ENCODE measurements around the gene KCNMA1. TPM values are rescaled to one million over a fixed set of nuclear protein-coding genes. Genes with fewer than 3 reads are reported as not detected.

Gene KCNMA1
- total and polyA plus RNA-seq, 10 of the 15 experiments (the other 5 are each of a cell fraction or from before 2014, with no cell fraction given), result 8.5 to 77.0 (median 21.3) TPM

DNA sequence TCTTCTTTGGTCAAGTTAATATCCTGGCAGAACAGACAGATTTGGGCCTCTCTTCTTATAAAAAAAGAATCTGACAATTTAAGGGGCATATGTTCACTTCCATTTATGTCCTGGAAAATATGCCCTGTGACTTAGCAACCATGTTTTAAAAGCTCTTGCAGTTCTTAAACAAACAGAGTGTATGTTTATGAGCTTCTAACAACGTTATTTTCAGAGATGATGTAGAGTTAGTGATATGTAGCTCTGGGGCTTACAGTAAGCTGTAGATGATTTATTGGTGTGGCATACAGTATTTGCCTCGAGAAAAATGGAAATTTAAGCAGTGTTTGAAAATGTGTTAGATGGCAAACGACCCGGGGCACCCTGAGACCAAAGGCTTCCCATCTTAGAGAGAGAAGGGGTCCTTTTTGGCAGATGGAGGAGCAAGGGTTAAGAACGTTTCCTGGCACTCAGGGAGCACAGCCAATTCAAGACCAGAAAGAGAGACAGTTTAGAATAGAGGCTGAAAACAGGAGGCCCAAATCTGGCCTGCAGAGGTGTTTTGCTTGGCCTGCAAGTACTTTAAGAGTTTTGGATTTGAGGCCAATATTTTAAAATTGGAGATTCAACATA is 397.5 kb downstream of the KCNMA1 start (continued):
- TF ChIP-seq, protein P1, sequence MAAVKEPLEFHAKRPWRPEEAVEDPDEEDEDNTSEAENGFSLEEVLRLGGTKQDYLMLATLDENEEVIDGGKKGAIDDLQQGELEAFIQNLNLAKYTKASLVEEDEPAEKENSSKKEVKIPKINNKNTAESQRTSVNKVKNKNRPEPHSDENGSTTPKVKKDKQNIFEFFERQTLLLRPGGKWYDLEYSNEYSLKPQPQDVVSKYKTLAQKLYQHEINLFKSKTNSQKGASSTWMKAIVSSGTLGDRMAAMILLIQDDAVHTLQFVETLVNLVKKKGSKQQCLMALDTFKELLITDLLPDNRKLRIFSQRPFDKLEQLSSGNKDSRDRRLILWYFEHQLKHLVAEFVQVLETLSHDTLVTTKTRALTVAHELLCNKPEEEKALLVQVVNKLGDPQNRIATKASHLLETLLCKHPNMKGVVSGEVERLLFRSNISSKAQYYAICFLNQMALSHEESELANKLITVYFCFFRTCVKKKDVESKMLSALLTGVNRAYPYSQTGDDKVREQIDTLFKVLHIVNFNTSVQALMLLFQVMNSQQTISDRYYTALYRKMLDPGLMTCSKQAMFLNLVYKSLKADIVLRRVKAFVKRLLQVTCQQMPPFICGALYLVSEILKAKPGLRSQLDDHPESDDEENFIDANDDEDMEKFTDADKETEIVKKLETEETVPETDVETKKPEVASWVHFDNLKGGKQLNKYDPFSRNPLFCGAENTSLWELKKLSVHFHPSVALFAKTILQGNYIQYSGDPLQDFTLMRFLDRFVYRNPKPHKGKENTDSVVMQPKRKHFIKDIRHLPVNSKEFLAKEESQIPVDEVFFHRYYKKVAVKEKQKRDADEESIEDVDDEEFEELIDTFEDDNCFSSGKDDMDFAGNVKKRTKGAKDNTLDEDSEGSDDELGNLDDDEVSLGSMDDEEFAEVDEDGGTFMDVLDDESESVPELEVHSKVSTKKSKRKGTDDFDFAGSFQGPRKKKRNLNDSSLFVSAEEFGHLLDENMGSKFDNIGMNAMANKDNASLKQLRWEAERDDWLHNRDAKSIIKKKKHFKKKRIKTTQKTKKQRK (IDR thresholded peaks at IDR 0.05; ENCODE audit: low read depth, low read length), result no peak
- TF ChIP-seq JUND (IDR thresholded peaks at IDR 0.05; ENCODE audit: low read depth, low read length) (no peak), ZNF24 (IDR thresholded peaks at IDR 0.05) (no peak), HDAC2 (IDR thresholded peaks at IDR 0.05) (no peak), MTA2 (IDR thresholded peaks at IDR 0.05; ENCODE audit: low read depth) (no peak), HDAC6 (IDR thresholded peaks at IDR 0.05; ENCODE audit: unreplicated experiment) (no peak), ZNF217 (IDR thresholded peaks at IDR 0.05) (no peak)
- TF ChIP-seq, protein P2, sequence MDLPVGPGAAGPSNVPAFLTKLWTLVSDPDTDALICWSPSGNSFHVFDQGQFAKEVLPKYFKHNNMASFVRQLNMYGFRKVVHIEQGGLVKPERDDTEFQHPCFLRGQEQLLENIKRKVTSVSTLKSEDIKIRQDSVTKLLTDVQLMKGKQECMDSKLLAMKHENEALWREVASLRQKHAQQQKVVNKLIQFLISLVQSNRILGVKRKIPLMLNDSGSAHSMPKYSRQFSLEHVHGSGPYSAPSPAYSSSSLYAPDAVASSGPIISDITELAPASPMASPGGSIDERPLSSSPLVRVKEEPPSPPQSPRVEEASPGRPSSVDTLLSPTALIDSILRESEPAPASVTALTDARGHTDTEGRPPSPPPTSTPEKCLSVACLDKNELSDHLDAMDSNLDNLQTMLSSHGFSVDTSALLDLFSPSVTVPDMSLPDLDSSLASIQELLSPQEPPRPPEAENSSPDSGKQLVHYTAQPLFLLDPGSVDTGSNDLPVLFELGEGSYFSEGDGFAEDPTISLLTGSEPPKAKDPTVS (IDR thresholded peaks at IDR 0.05; ENCODE audit: low read depth, low read length), result no peak

DNA sequence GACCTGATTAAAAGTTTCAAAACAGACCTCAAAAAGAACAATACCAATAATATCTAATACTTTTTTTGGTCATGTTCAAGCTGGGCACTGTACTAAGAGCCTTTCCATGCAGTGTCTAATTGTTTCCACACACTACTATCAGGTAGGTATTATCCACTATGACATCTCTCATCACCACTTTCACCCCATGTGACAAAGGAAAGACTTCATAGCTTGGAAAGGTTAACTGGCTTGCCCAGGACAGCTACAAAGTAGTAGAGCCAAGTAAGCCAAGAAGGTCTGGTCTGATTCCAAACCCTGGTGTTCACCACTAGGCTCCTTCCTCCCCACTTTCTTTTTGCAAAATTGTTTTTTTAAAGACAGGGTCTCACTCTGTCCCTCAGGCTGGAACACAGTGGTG is 400.5 kb downstream of the KCNMA1 start:
- intact Hi-C loops (cut with micrococcal nuclease; ENCODE audit: unreplicated experiment) (no loop called here), in situ Hi-C loops (cut with MboI) (no loop called here)
- H2AFZ ChIP-seq (ENCODE audit: control insufficient read depth, low read depth, low read length), result no peak overlapping the region
- H3K27ac ChIP-seq (ENCODE audit: control insufficient read depth, insufficient read depth), result no peak overlapping the region
- no peaks in the 10 kb centered on the region for H3K9me3 ChIP-seq (replicated peaks; ENCODE audit: control insufficient read depth, insufficient read depth, low read length)
- BruUV-seq (replicated peaks), result no TSS peak
- ATAC-seq (no peak), DNase-seq (ENCODE audit: low read depth, low spot score) (no peak), FAIRE-seq (no peak)
- SMC1A ChIA-PET (ENCODE audit: uncharacterized antibody, unreplicated experiment), result interaction anchor here (1.1 to 1.5 kb wide), 2 partner anchors 11 to 13 kb away, joined by 3 to 5 read pairs; no protein-coding TSS in a partner anchor
- no peak overlapping the region for H3K9ac ChIP-seq (ENCODE audit: control insufficient read depth, insufficient read depth, low read length)
- RAD21 ChIA-PET (ENCODE audit: unreplicated experiment), result interaction anchor here (1.1 to 1.8 kb wide), 2 partner anchors 16 to 63 kb away, joined by 3 to 7 read pairs; no protein-coding TSS in a partner anchor
- no peak overlapping the region for H3K4me2 ChIP-seq (ENCODE audit: control insufficient read depth, insufficient read depth)
- no peaks in the 10 kb centered on the region for H3K79me2 ChIP-seq (ENCODE audit: control insufficient read depth, insufficient read depth, low read length)
- CTCF ChIA-PET, result interaction anchor here (0.8 to 2.7 kb wide), 3 partner anchors 10 to 62 kb away, joined by 3 to 10 read pairs (median 4); no protein-coding TSS in a partner anchor
- H4K20me1 ChIP-seq (ENCODE audit: control insufficient read depth, insufficient read depth), result no peaks in the 10 kb centered on the region
- H3K27me3 ChIP-seq (replicated peaks in 1 of 2; ENCODE audit: control insufficient read depth in 2 of 2, insufficient read depth in 2 of 2, low read length in 1 of 2), result no peaks in the 10 kb centered on the region
- no peaks in the 10 kb centered on the region for H3K36me3 ChIP-seq (ENCODE audit: control insufficient read depth in 2 of 2, insufficient read depth in 2 of 2, low read length in 1 of 2)
- TF ChIP-seq RFX5 (IDR thresholded peaks at IDR 0.05; ENCODE audit: low read depth, low read length) (no peak), CBX3 (IDR thresholded peaks at IDR 0.05; ENCODE audit: borderline replicate concordance, low read depth) (no peak), BMI1 (IDR thresholded peaks at IDR 0.05; ENCODE audit: borderline replicate concordance) (no peak), SMAD5 (IDR thresholded peaks at IDR 0.05; ENCODE audit: low read depth) (no peak)
- no peaks in the 10 kb centered on the region for H3K4me1 ChIP-seq (ENCODE audit: control insufficient read depth, insufficient read depth, low read length)
- no peak overlapping the region for H3K4me3 ChIP-seq
- POLR2A ChIA-PET, result no interaction called here
